ENCODE measurements around the gene SIGLEC8.
"Not testable (repeated sequence)": the region's sequence is repeated elsewhere in the genome, so short reads cannot be mapped to it uniquely, and the experiment has no call there.

The SIGLEC8 gene
- long read RNA-seq, donor 1, result 0 reads
- long read RNA-seq, donor 2, result 0 reads
- long read RNA-seq, donor 3, result 0 reads
- long read RNA-seq, donor 4, result 0 reads
- long read RNA-seq, donor 5, result 0 reads
- long read RNA-seq, donor 6, result 0 reads
- long read RNA-seq, donor 7, result 0 reads
- long read RNA-seq, donor 8, result 0 reads

- DNase-seq, result no peak
Observed at GRCh38 chr19:51458051-51458645, at the start of gene SIGLEC8. TSS of gene SIGLEC8 (minus strand) at chr19:51458454. CDS start at chr19:51458387, 67 bp downstream.

DNA sequence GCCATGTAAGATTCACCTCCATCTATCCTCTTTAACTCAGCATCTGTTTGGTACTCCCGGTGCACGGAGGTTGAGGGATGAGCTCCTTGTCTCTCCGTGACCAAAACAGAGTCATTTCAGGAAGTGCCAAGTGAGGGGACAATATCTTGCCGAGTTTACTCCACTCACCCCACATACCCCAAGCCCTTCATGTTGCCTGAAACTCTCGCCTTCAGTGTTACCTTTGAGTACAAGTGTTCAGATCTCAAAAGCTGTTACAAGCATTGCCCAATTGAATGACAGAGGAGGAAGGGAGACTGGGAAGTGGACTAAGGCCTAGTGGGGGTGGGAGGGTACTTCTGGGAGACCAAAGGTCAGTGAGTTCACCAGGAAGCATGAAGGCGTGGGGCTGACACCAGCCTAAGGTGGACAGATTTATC lies 49.4 kb upstream of the SIGLEC8 start:
- no peak for DNase-seq

DNA sequence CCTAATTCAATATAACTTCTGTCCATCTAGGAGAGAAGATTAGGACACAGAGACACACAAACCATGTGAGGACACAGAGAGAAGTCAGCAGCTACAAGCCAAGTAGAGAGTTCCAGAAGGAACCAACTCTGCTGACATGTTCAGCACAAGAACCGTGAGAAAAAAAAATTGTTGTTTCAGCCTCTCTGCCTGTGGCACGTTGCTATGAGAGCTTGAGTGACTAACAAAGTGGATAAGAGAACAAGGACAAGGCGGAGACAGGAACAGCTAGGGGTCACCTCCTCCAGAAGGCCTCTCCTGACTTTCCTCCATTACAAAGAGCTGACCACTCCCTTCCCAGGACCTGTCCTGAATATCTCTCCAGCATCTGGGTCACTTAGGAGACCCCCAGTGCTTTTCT lies 48.9 kb upstream of the SIGLEC8 start:
- no peak for DNase-seq

DNA sequence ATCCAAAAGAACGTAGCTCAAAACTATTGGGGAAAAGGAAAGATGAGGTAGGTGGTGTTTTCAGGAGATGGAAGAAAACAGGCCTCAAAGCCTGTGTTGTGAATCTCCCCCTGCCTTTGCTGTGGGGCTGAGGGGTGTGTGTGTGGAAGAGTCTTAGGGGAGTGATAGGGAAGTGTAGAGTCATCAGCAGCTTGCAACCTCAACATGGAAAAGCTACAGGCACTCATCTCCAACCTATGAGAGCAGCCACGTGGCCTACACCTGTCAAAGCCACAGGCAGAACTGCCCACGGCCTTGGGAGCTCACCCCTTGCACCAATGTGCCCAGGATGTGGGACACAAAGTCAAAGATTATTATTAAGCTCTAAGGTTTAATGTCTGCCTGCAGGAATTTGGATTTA lies 47.6 kb upstream of the SIGLEC8 start:
- DNase-seq, result no peak

GRCh38 chr19:51503896-51504295 lies 45.6 kb upstream of the SIGLEC8 start:
- DNase-seq, result no peak

DNA sequence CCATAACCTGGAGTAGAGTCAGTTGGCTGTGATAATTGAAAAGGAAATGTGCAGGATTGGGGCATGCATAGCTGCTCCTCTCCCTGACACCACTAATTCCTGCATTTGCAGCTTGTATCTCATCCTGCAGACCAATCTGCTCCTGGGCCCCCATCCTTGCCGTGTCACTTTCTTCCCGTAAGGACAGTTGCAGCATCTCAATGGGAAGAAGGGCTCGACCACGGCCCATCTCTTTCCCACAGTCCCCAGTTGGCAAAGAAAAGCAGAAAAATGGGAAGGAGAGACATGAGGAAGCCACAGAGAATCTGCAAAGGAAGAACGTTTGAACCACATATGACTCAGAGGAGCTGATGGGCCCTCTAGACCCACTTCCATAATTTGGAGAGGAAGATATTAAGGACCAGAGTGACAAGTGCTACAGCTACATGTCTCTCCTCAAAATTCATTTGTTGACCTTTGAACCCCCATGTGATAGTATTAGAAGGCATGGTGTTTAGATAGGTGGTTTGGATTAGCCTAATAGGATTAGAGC lies 45.1 kb upstream of the SIGLEC8 start:
- DNase-seq, result no peak

DNA sequence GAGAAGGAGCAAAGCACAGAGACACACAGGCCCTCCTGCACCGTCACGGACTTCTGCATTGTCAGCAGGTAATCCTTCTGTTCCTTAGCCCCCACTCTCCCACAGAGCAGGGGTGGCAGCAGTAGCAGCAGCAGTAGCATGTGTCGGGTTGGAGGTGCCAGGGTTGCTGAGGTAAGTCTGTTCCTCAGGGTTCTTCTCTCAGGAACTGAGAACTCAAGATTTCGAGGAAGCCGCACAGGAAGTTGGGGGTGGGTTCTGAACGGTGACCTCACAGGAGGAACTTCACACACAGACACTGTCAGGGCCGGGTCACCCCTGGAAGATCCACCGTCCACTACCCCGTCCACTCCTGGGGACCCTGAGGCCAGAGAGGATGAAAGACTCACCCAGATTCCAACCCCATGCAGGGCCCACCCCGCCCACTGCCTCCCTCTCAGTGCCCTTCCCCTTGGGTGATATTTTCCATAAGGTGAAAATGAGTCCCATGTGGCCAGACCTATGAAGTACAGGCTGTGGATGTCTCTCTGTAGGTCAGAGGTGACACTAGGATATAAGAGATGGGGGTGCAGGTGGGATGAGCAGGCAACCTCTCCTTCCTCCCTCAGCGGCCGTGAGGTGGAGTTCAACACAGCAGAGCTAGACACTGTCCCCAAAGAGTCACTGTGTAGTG lies 43.5 kb upstream of the SIGLEC8 start, which contains the start of gene SIGLEC12:
Gene SIGLEC12 (minus strand): TSS at position 207 of the 670 bp plus-strand sequence. CDS start 67 bp downstream, at position 140.
- no peak for DNase-seq

DNA sequence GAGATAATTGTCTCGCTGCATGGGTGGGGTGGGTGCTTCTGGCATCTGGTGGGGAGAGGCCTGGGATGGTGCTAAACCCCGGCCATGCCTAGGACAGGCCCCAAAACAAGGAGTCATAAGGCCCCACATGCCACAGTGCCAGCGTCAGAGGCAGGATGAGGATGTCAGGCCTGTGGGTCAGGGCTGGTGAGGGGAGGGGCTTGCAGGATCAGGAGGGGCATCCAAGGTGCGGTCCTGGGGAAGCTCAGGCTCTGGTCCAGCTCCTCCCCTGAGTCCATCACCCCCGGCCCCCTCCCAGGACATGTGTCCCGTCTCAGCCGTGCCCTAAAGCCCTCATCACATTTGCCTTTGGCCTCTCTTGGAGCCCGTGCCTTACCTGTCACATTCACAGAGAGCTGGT lies 42.7 kb upstream of the SIGLEC8 start:
- DNase-seq, result not testable (repeated sequence)

GRCh38 chr19:51497666-51498065 lies 39.4 kb upstream of the SIGLEC8 start:
- DNase-seq, result no peak

GRCh38 chr19:51493776-51494175 lies 35.5 kb upstream of the SIGLEC8 start:
- DNase-seq, result no peak

DNA sequence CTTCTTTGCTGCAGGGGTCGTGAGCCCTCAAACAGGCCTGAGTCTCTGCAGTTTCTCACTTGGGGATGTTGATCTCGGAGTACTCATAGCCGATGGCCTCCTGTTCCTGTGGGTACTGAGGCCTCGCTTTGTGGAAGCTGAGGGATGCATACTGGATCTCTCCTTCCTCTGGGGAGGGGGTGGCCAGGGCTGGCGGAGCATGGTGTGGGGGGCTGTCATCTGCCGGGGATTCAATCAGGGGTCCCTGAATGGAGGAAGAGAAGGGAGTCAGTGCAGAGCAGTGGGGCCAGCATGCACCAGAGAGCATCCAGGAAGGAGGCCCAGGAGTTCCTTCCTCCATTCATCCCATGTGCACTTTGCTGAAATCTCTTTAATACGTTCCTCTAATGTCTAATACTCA lies 33.3 kb upstream of the SIGLEC8 start:
- DNase-seq, result no peak

- DNase-seq, result no peak
Observed at GRCh38 chr19:51490676-51491075, 32.4 kb upstream of the SIGLEC8 start.

DNA sequence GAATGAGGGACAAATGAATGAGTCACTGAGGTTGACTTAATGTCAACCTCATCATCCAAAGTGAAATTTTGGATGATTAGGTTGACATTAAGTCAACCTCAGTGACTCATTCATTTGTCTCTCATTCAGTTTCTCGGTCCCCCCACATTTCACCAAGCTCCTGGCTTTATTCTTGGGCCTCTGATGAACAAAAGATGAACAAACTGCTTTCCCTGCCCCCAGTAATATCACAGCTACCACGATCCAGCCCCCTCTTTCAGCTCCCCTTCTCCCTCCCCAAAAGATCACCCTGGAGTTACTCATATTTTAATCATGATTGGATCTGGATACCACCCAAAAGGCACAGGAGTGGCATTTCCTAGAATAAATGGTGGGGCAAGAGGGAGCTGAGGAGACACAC lies 30.9 kb upstream of the SIGLEC8 start:
- DNase-seq, result no peak

GRCh38 chr19:51488491-51488890 lies 30.2 kb upstream of the SIGLEC8 start:
- no peak for DNase-seq

GRCh38 chr19:51485960-51486660 lies 27.9 kb upstream of the SIGLEC8 start:
- no peak for DNase-seq

GRCh38 chr19:51480590-51480989 lies 22.3 kb upstream of the SIGLEC8 start:
- peak; percentile 20 for DNase-seq

GRCh38 chr19:51479531-51480331 lies 21.5 kb upstream of the SIGLEC8 start:
- no peak for DNase-seq

DNA sequence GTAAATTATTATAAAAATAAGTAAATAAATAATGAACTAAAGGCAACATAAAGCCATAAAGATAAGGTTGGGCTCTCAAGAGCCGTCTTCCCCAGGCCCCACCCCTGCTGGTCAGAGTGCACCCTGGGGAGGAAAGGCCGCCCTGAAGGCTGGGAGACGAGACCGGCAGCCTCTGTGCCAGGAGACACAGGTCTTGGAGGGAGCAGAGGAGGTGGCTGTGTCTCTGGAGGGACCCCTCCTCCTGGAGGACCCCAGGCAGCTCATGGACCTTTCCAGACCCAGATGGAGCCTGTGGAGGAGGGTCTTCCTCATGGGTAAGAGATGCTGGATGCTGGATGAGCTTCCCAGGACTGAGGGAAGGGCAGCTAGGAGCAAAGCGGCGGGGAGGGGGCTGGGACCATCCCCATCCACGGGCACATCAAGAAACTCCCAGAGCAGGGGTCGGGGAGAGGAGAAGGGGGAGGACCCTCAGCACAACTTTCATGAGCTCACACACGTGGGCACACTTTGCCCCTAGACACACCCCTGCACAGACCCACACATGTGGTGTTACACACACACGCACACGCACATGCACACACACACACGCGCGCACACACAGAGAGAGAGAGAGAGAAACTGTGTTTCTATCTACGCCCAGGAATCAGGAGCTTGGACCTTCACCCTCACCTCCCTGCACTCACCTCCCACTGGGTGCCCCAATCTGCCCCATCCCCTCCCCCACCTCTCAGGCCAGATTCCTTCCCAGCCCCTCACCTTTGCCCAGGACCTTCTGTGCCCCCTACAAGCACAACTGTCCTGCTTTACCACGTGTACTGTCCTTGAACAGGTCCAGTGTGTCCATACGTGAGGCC lies 20.4 kb upstream of the SIGLEC8 start, which contains the start of gene CEACAM18:
Gene CEACAM18 (plus strand): TSS at position 159 of the 854 bp plus-strand sequence.
- DNase-seq, result no peak

DNA sequence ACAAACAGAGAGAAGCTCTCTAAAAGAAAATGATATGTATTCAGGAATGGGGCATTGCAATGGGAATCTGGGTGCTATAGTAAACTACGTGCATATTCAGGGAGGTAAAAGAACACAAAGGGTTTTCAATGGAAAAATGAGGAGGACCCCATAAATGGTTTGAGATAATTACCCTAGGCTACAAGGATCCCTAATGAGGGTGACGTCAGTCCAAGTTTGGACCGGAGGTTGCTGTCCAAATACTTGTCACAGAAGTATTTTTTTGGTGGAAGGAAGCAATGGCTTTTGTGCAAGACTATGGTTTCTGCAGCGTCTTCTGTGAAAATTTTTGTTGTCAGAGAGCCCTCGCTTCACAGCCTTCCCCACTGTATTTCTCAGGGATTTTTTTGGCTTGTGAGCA lies 19.1 kb upstream of the SIGLEC8 start:
- no peak for DNase-seq

DNA sequence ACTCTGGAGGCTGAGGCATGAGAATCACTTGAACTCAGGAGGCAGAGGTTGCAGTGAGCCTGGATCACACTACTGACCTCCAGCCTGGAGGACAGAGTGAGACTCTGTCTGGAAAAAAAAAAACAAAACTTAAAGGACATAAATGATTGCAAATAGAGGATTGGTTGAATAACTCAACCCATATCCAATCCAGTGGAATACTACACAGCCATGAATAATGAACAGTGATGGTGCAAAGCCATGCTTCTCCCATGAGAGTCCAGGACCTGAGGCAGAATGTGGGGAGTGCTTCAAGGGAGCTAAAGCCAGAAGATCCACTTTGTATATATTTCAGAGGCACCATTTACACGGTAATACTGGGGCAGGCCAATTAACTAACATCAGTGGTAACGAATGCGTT lies 17.9 kb upstream of the SIGLEC8 start:
- DNase-seq, result no peak

All from right kidney (tissue), 9 donors.